ENCODE data around the gene HES4.
"Not testable (repeated sequence)": the region's sequence is repeated elsewhere in the genome, so short reads cannot be mapped to it uniquely, and the experiment has no call there.

The HES4 gene

GRCh38 chr1:997993-998744, 1.7 kb downstream of the HES4 start:
- Mint-ChIP-seq H3K27me3 (peaks cover 5% of the 10 kb centered on the region), H3K4me3 (no peak overlapping the region), H3K4me1 (peaks cover 8% of the 10 kb centered on the region), H3K36me3 (no peaks in the 10 kb centered on the region), H3K9me3 (no peaks in the 10 kb centered on the region), H3K27ac (no peak overlapping the region)

GRCh38 chr1:997713-997992, 2.2 kb downstream of the HES4 start:
- Mint-ChIP-seq H3K27ac (no peak overlapping the region), H3K36me3 (peaks cover under 1% of the 10 kb centered on the region), H3K9me3 (no peaks in the 10 kb centered on the region), H3K27me3 (peaks cover 4% of the 10 kb centered on the region), H3K4me1 (peaks cover 9% of the 10 kb centered on the region), H3K4me3 (no peak overlapping the region)

DNA sequence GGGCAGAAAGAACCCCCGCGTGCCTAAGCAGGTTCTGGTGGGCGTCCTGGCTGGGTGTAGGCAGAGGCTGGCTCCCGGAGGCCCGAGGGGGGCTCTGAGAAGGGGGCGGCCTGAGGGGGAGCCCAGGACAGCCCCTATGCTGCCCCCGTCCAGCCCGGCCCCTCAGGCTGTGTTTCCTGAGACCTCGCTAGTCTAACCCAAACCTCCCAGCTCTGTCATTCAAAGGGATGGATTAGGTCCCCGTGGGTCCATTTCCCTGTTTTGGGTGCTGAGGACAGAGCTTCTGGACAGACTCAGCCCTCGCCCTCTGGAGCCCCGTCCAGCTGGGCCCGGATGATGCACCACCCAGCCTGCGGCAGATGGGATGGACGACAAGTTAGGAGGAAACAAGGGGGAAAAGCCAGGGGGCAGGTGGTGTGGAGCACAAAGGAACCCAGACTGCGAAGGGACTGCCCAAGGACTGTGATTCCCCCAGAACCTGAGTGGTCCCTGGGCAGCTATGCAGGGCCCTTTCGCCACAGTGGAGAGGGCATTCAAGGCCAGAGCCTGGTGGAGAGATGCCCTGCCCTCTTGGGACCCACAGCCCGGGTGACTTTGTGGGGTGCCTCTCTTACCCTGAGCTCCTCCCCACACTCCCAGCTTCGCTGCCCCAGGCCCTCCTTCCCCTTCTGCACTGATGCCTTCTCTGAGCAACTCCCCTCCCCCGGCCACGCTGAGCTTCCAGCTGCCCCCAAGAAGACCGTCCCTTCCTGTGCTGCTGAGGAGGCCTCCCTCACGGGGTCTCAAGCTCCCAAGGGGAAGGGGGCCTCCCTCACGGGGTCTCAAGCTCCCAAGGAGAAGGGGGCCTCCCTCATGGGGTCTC, 2.8 kb downstream of the HES4 start:
- Mint-ChIP-seq H3K36me3 (peaks cover 2% of the 10 kb centered on the region), H3K4me3 (no peak overlapping the region), H3K27ac (no peak overlapping the region), H3K27me3 (peaks cover 4% of the 10 kb centered on the region), H3K4me1 (peaks cover 13% of the 10 kb centered on the region), H3K9me3 (no peaks in the 10 kb centered on the region)

DNA sequence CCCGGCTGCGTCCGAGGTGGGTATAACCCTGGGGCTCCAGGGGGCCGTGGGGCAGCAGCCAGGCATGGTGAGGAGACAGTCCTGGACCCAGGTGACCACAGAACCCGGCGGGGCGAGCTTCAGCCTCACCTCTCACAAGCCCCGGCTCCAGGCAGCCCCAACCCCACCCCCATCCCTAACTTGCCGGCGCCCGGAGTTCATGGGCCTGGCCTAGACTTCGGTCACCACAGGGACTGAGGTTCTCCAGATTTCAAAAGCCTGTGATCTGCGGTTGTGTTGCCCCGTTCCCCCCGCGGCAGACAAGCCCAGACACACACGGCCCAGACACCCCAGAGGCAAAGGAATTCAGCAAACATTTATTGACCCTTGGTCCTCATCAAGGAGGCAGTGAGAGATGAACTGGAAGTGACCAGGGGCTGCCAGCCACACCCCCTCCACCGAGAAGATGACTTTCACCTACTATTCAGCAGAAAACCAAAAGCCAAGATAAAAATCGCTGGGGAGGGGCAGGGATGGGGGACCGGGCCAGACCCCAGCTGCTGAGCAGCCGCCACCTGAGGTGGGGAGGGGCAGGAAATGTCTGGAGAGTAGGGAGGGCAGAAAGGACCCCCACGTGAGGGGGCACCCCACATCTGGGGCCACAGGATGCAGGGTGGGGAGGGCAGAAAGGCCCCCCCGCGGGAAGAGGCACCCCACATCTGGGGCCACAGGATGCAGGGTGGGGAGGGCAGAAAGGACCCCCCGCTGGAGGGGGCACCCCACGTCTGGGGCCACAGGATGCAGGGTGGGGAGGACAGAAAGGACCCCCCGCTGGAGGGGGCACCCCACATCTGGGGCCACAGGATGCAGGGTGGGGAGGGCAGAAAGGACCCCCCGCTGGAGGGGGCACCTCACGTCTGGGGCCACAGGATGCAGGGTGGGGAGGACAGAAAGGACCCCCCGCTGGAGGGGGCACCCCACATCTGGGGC, 3.9 kb downstream of the HES4 start:
- H3K9me3 Mint-ChIP-seq = no peaks in the 10 kb centered on the region
- H3K4me3 Mint-ChIP-seq = no peak overlapping the region
- peaks cover 14% of the 10 kb centered on the region for H3K4me1 Mint-ChIP-seq
- H3K36me3 Mint-ChIP-seq = peaks cover 2% of the 10 kb centered on the region
- H3K27me3 Mint-ChIP-seq = peaks cover 4% of the 10 kb centered on the region
- H3K27ac Mint-ChIP-seq = peak overlapping the region; percentile 62

- H3K4me3 Mint-ChIP-seq, H3K27me3 Mint-ChIP-seq, H3K36me3 Mint-ChIP-seq, H3K9me3 Mint-ChIP-seq: not testable (repeated sequence)
- peaks cover 11% of the 10 kb centered on the region for H3K4me1 Mint-ChIP-seq
- H3K27ac Mint-ChIP-seq = peak overlapping the region; percentile 52
Observed at GRCh38 chr1:994546-994945, 5.4 kb downstream of the HES4 start.

GRCh38 chr1:993379-993995, 6.4 kb downstream of the HES4 start:
- peaks cover 2% of the 10 kb centered on the region for H3K36me3 Mint-ChIP-seq
- no peak overlapping the region for H3K4me3 Mint-ChIP-seq
- H3K9me3 Mint-ChIP-seq = no peaks in the 10 kb centered on the region
- no peak overlapping the region for H3K27ac Mint-ChIP-seq
- H3K27me3 Mint-ChIP-seq = peaks cover 4% of the 10 kb centered on the region
- peaks cover 11% of the 10 kb centered on the region for H3K4me1 Mint-ChIP-seq

DNA sequence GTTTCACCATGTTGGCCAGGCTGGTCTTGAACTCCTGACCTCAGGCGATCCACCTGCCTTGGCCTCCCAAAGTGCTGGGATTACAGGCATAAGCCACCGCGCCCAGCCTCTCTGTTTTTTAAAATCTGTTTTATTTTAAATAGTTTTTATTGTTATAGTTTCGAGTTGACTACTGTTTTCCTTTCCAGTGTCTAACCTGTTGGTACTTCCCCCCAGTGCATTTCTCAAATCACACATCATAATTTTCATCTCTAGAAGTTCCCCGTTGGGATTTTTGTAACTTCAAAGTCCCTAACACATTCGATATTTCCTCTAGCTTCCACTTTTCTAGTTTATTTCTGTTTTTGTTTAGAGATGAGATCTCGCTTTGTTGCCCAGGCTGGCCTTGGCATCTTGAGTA, 7.5 kb downstream of the HES4 start:
- H3K4me1 Mint-ChIP-seq = peaks cover 11% of the 10 kb centered on the region
- H3K27ac Mint-ChIP-seq = peak overlapping the region; percentile 82
- no peaks in the 10 kb centered on the region for H3K9me3 Mint-ChIP-seq
- H3K36me3 Mint-ChIP-seq = peaks cover 2% of the 10 kb centered on the region
- H3K27me3 Mint-ChIP-seq = peaks cover 4% of the 10 kb centered on the region
- no peak overlapping the region for H3K4me3 Mint-ChIP-seq

GRCh38 chr1:991895-992294, 8.0 kb downstream of the HES4 start:
- no peaks in the 10 kb centered on the region for H3K9me3 Mint-ChIP-seq
- peaks cover 2% of the 10 kb centered on the region for H3K36me3 Mint-ChIP-seq
- H3K27me3 Mint-ChIP-seq = peaks cover 3% of the 10 kb centered on the region
- no peak overlapping the region for H3K4me3 Mint-ChIP-seq
- H3K27ac Mint-ChIP-seq = no peak overlapping the region
- peaks cover 11% of the 10 kb centered on the region for H3K4me1 Mint-ChIP-seq

GRCh38 chr1:991275-991674, 8.6 kb downstream of the HES4 start:
- H3K4me1 Mint-ChIP-seq = peaks cover 11% of the 10 kb centered on the region
- not testable (repeated sequence) for H3K27me3 Mint-ChIP-seq

GRCh38 chr1:988061-988460, 11.8 kb downstream of the HES4 start:
- H3K36me3 Mint-ChIP-seq, H3K9me3 Mint-ChIP-seq, H3K4me3 Mint-ChIP-seq, H3K27me3 Mint-ChIP-seq, H3K4me1 Mint-ChIP-seq, H3K27ac Mint-ChIP-seq: not testable (repeated sequence)

More at GRCh38 chr1:991275-991674, 8.6 kb downstream of the HES4 start:
- H3K27ac Mint-ChIP-seq, H3K4me3 Mint-ChIP-seq, H3K36me3 Mint-ChIP-seq, H3K9me3 Mint-ChIP-seq: not testable (repeated sequence)

GRCh38 chr1:985126-985525, 14.8 kb downstream of the HES4 start:
- no peaks in the 10 kb centered on the region for H3K9me3 Mint-ChIP-seq
- peaks cover 7% of the 10 kb centered on the region for H3K27me3 Mint-ChIP-seq

DNA sequence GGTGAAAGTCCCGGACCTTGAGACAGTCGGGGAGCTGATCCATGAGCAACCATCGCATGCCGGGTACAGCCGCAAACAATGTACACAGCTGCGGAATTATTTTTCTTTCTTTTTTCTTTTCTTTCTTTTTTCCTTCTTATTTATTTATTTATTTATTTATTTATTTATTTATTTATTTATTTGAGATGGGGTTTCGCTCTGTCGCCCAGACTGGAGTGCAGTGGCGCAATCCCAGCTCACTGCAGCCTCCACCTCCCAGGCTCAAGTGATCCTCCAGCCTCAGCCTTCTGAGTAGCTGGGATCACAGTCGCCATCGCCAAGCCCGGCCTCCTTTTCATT, 15.5 kb downstream of the HES4 start:
- Mint-ChIP-seq H3K4me3 (no peak overlapping the region), H3K27me3 (peaks cover 7% of the 10 kb centered on the region), H3K27ac (no peak overlapping the region), H3K9me3 (no peaks in the 10 kb centered on the region), H3K4me1 (no peaks in the 10 kb centered on the region), H3K36me3 (no peaks in the 10 kb centered on the region)

More at GRCh38 chr1:985126-985525, 14.8 kb downstream of the HES4 start:
- no peaks in the 10 kb centered on the region for H3K36me3 Mint-ChIP-seq
- no peak overlapping the region for H3K27ac Mint-ChIP-seq
- no peaks in the 10 kb centered on the region for H3K4me1 Mint-ChIP-seq
- no peak overlapping the region for H3K4me3 Mint-ChIP-seq

DNA sequence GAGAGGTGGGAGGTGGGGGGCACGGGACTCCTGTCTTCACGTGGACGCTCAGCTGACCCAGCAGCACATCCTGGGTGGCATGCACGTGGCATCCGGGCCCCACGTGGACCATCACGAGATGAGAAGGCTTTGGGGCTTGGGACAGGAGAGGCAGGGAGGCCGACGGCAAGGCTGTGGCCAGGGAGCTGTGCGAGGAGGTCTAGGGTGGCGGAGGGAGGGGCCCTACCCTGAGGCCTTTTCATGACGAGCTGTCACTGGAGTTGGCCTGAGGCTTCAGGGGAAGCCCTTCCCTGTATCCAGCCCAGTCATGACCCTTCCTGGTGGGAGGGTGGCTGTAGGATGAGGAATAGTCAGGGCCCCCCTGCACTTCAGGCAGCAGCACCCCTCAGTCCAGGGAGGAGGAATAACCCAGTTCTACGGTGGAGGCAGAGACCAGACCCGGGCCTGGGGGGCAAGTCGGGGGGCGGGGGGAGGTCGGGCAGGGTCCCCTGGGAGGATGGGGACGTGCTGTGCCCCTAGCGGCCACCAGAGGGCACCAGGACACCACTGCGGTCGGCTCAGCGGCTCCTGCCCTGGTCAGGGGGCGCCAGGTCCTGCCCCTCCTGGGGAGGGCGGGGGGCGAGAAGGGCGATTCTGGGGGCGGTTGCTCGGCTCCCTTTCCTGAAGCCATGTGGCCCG, 16.0 kb downstream of the HES4 start:
- peaks cover 7% of the 10 kb centered on the region for H3K27me3 Mint-ChIP-seq
- H3K9me3 Mint-ChIP-seq = no peaks in the 10 kb centered on the region
- H3K27ac Mint-ChIP-seq = no peak overlapping the region
- no peaks in the 10 kb centered on the region for H3K4me1 Mint-ChIP-seq
- H3K4me3 Mint-ChIP-seq = no peak overlapping the region
- no peaks in the 10 kb centered on the region for H3K36me3 Mint-ChIP-seq

GRCh38 chr1:982765-983436, 17.0 kb downstream of the HES4 start:
- H3K4me3 Mint-ChIP-seq = no peak overlapping the region
- no peaks in the 10 kb centered on the region for H3K36me3 Mint-ChIP-seq
- peaks cover 7% of the 10 kb centered on the region for H3K27me3 Mint-ChIP-seq
- no peaks in the 10 kb centered on the region for H3K4me1 Mint-ChIP-seq
- H3K9me3 Mint-ChIP-seq = no peaks in the 10 kb centered on the region
- no peak overlapping the region for H3K27ac Mint-ChIP-seq
